ENCODE data around the gene ATPAF2.

ATPAF2 gene

GRCh38 chr17:18039535-18040260 is 730 bp upstream of the ATPAF2 start:
- no peak for TF ChIP-seq YY1 (IDR thresholded peaks at IDR 0.05; ENCODE audit: low read depth)
- TF ChIP-seq USF1 (IDR thresholded peaks at IDR 0.05), result 0 out of 2 replicates have a peak, but pooled peaks have one; percentile 6

- no peak for TF ChIP-seq ZBTB7A (IDR thresholded peaks at IDR 0.05; ENCODE audit: low read depth)
These were observed 668 bp downstream of the ATPAF2 start for GRCh38 chr17:18038149-18038850.

GRCh38 chr17:18037486-18037885 is 1.5 kb downstream of the ATPAF2 start:
- TF ChIP-seq ZBTB7A (IDR thresholded peaks at IDR 0.05; ENCODE audit: low read depth), result no peak
- no peak for TF ChIP-seq TCF12 (IDR thresholded peaks at IDR 0.05; ENCODE audit: low read depth)
- no peak for TF ChIP-seq EP300 (IDR thresholded peaks at IDR 0.05; ENCODE audit: borderline replicate concordance)
- no peak for TF ChIP-seq NFIC (IDR thresholded peaks at IDR 0.05)
- TF ChIP-seq YY1 (IDR thresholded peaks at IDR 0.05; ENCODE audit: low read depth), result no peak
- no peak for TF ChIP-seq RAD21 (IDR thresholded peaks at IDR 0.05; ENCODE audit: low read depth)
- no peak for TF ChIP-seq EGR1 (IDR thresholded peaks at IDR 0.05)
- TF ChIP-seq USF1 (IDR thresholded peaks at IDR 0.05), result no peak
- TF ChIP-seq REST (IDR thresholded peaks at IDR 0.05; ENCODE audit: low read depth), result no peak
- no peak for TF ChIP-seq MAX (IDR thresholded peaks at IDR 0.05)
- TF ChIP-seq CEBPB (IDR thresholded peaks at IDR 0.05), result no peak
- no peak for TF ChIP-seq TEAD4 (IDR thresholded peaks at IDR 0.05)
- TF ChIP-seq FOXM1 (IDR thresholded peaks at IDR 0.05; ENCODE audit: borderline replicate concordance, low read depth), result no peak
- no peak for TF ChIP-seq TAF1 (IDR thresholded peaks at IDR 0.05; ENCODE audit: low read depth)
- TF ChIP-seq CREB1 (IDR thresholded peaks at IDR 0.05; ENCODE audit: low read depth), result no peak

- no peak for TF ChIP-seq REST (IDR thresholded peaks at IDR 0.05; ENCODE audit: low read depth)
- TF ChIP-seq TAF1 (IDR thresholded peaks at IDR 0.05; ENCODE audit: low read depth), result no peak
- TF ChIP-seq RAD21 (IDR thresholded peaks at IDR 0.05; ENCODE audit: low read depth), result no peak
- no peak for TF ChIP-seq TEAD4 (IDR thresholded peaks at IDR 0.05)
- no peak for TF ChIP-seq CEBPB (IDR thresholded peaks at IDR 0.05)
- TF ChIP-seq FOXM1 (IDR thresholded peaks at IDR 0.05; ENCODE audit: borderline replicate concordance, low read depth), result no peak
- TF ChIP-seq CREB1 (IDR thresholded peaks at IDR 0.05; ENCODE audit: low read depth), result no peak
- no peak for TF ChIP-seq NFIC (IDR thresholded peaks at IDR 0.05)
- TF ChIP-seq EP300 (IDR thresholded peaks at IDR 0.05; ENCODE audit: borderline replicate concordance), result no peak
These were observed 3.3 kb downstream of the ATPAF2 start for GRCh38 chr17:18035704-18036103.

GRCh38 chr17:18033442-18034099 is 5.4 kb downstream of the ATPAF2 start:
- TF ChIP-seq RAD21 (IDR thresholded peaks at IDR 0.05; ENCODE audit: low read depth), result peak; percentile 90
- no peak for TF ChIP-seq YY1 (IDR thresholded peaks at IDR 0.05; ENCODE audit: low read depth)

- TF ChIP-seq MAX (IDR thresholded peaks at IDR 0.05), result no peak
- TF ChIP-seq FOXM1 (IDR thresholded peaks at IDR 0.05; ENCODE audit: borderline replicate concordance, low read depth), result no peak
- TF ChIP-seq TEAD4 (IDR thresholded peaks at IDR 0.05), result no peak
- TF ChIP-seq TAF1 (IDR thresholded peaks at IDR 0.05; ENCODE audit: low read depth), result no peak
- no peak for TF ChIP-seq REST (IDR thresholded peaks at IDR 0.05; ENCODE audit: low read depth)
- no peak for TF ChIP-seq NFIC (IDR thresholded peaks at IDR 0.05)
- no peak for TF ChIP-seq CEBPB (IDR thresholded peaks at IDR 0.05)
- TF ChIP-seq TCF12 (IDR thresholded peaks at IDR 0.05; ENCODE audit: low read depth), result no peak
- TF ChIP-seq EP300 (IDR thresholded peaks at IDR 0.05; ENCODE audit: borderline replicate concordance), result no peak
- TF ChIP-seq CREB1 (IDR thresholded peaks at IDR 0.05; ENCODE audit: low read depth), result no peak
- TF ChIP-seq RAD21 (IDR thresholded peaks at IDR 0.05; ENCODE audit: low read depth), result no peak
- no peak for TF ChIP-seq ZBTB7A (IDR thresholded peaks at IDR 0.05; ENCODE audit: low read depth)
These were observed 7.0 kb downstream of the ATPAF2 start for GRCh38 chr17:18031955-18032354.
